Epithelial cell of proximal tubule (primary cell): ENCODE measurements around the gene RPRML. TPM values are rescaled to one million over a fixed set of nuclear protein-coding genes. Genes with fewer than 3 reads are reported as not detected.

ENCODE experiments used
- DNase-seq: peaks from one replicate; pipeline ENCODE4 v3.0.0-alpha.2; 2011; ENCODE audit warnings: low read depth
- H3K4me3 ChIP-seq: 2 replicates; pipeline ENCODE4 v1.5.1; 2011; ENCODE audit warnings: low read depth, mild to moderate bottlenecking, low read length
- total RNA-seq: library from RNA; depleted of rRNA; stranded (reverse); fragments of >200 nt; gene quantifications from 2 replicates; pipeline ENCODE4 v1.2.3, GENCODE V29; 2015
- TF ChIP-seq, protein P1 (sequence below): conservative IDR thresholded peaks from 2 replicates; pipeline ENCODE4 v1.5.1; 2012; ENCODE audit warnings: low read depth, mild to moderate bottlenecking, low read length

Gene RPRML
- total RNA-seq, 1 donor from 2014 or later, result not detected

DNA sequence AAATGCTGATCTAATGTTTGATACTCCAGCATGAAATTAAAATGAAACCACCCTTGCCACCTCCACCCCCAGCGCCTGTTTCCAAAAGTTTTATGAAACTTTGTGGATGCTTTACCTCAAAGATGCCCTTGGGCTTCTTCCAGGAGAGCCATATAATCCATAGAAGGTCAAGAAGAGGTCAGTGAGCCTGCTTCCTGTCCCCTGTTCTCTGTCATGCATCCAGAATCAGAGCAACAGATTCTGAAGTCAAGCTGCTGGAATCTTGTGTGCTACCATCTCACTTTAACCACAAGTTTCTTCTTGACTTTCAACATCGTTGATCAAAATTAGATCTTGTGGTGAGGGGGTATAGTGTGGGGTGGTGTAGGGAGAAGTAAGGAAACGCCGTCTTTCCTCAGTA, 47.5 kb downstream of the RPRML start:
- TF ChIP-seq, protein P1, sequence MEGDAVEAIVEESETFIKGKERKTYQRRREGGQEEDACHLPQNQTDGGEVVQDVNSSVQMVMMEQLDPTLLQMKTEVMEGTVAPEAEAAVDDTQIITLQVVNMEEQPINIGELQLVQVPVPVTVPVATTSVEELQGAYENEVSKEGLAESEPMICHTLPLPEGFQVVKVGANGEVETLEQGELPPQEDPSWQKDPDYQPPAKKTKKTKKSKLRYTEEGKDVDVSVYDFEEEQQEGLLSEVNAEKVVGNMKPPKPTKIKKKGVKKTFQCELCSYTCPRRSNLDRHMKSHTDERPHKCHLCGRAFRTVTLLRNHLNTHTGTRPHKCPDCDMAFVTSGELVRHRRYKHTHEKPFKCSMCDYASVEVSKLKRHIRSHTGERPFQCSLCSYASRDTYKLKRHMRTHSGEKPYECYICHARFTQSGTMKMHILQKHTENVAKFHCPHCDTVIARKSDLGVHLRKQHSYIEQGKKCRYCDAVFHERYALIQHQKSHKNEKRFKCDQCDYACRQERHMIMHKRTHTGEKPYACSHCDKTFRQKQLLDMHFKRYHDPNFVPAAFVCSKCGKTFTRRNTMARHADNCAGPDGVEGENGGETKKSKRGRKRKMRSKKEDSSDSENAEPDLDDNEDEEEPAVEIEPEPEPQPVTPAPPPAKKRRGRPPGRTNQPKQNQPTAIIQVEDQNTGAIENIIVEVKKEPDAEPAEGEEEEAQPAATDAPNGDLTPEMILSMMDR, result no peak
- no peak for DNase-seq
- no peak overlapping the region for H3K4me3 ChIP-seq

DNA sequence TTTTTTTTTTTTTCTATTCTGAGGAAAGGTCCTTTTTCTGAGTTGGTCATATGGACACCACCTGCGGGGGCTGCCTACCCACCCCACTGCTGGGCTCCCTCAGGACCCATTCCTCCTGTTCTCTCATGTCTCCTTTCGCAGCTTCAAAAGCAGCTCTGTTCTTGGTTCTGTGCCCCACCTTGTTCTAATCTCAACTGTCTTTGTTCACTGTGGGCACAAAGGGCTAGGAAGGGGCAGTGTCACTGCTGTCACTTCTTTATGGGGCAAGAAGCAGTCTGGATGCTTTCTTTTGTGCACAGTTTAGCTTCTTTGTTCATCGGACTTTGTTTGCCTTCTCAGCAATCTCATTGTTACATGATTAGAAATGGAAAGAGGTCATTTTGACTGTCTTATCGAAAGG, 49.0 kb downstream of the RPRML start:
- TF ChIP-seq, protein P1, result no peak
- no peak for DNase-seq
- no peak overlapping the region for H3K4me3 ChIP-seq

DNA sequence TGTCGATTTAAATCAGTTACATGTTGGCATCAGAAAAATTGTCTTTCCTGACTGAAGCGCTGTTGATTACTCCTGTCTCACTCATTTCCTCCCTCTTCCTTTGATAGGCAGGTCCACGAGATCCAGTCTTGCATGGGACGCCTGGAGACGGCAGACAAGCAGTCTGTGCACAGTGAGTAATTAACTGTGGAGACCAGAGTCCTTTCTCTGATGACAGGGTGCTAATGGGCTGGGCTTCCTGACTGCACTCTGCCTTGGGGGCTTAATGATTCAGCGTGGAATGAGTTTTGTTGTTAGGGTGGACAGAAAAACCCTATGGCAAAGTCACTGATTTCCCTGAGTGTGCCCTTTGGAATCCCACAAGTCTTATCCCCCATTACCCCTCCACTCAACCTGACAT, 49.6 kb downstream of the RPRML start:
- TF ChIP-seq, protein P1, result no peak
- DNase-seq, result no peak
- H3K4me3 ChIP-seq, result no peak overlapping the region

DNA sequence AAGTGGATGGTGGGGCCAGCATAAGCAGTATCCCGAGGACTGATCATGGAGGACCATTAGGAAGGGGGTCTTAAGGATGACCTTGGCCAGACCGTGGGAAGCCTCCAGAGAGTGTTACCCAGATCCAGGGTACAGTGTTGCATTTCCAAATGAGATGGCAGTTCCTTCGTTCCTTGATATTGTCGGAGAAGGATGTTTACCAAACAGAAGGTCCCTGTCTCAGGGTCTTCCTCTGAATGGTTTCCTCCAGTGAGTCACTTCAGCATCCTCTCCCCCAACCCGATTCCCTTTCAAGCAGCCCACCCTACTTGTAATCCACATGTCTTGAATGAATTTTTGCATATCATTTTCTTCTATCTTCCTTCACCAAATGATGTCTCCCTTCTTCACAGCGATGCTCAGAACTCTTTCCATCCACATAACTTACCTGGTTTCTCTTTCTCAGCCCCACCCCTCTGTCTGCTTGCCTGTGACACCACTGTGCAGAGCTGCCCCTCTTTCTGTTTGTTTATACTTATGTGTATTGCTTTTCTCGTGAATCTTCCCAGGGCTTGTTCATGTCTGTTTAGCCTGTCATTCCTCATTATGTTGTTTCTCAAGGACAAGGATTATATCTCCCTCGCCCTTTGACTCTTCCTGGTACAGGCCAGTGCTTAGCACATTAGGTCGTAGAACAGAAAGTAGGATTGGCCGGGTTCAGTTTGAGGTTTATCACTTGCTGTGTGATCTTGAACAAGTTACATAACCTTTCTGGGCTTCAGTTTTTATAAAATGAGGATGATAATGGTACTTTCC, 50.4 kb downstream of the RPRML start:
- no peak overlapping the region for H3K4me3 ChIP-seq
- TF ChIP-seq, protein P1, result no peak
- no peak for DNase-seq

Other genes starting within 250 kb of the RPRML start
- gene WNT3, start 160.6 kb downstream of the RPRML start, total RNA-seq, result 1.6 and 2.3 TPM in 2 replicates
- 0.14 TPM in 1 of 2 replicates, not detected in the other for gene WNT9B, start 127.7 kb downstream of the RPRML start, total RNA-seq
- gene GOSR2, start 56.1 kb downstream of the RPRML start, total RNA-seq, result 15.6 and 25.5 TPM in 2 replicates
- gene CDC27, start 210.0 kb upstream of the RPRML start, total RNA-seq, result 28.1 and 73.9 TPM in 2 replicates
- gene MYL4, start 230.1 kb upstream of the RPRML start, total RNA-seq, result not detected in 2 replicates